NCI-H2081 treated with DMSO at 0.1 percent for 48 hours (cell line): ENCODE data around the gene BAHCC1.
"Not testable (repeated sequence)": the region's sequence is repeated elsewhere in the genome, so short reads cannot be mapped to it uniquely, and the experiment has no call there.

ENCODE experiments used
- DNase-seq: peaks from one replicate; lab custom pipeline; 2025; lab: John Stamatoyannopoulos, UW

BAHCC1 gene

GRCh38 chr17:81413497-81414135 lies 18.4 kb downstream of the BAHCC1 start:
- DNase-seq: no peak

GRCh38 chr17:81414756-81415516 lies 19.7 kb downstream of the BAHCC1 start:
- DNase-seq: no peak

- no peak for DNase-seq
Measured at GRCh38 chr17:81415681-81416080, 20.4 kb downstream of the BAHCC1 start.

GRCh38 chr17:81416612-81417011 lies 21.4 kb downstream of the BAHCC1 start:
- DNase-seq: no peak

- DNase-seq: no peak
Measured at GRCh38 chr17:81417049-81417878, 22.0 kb downstream of the BAHCC1 start.

GRCh38 chr17:81417879-81418709 lies 22.8 kb downstream of the BAHCC1 start:
- no peak for DNase-seq

GRCh38 chr17:81418710-81419318 lies 23.6 kb downstream of the BAHCC1 start:
- no peak for DNase-seq

- DNase-seq: no peak
Measured at GRCh38 chr17:81419319-81419885, 24.1 kb downstream of the BAHCC1 start.

GRCh38 chr17:81419886-81420768 lies 24.9 kb downstream of the BAHCC1 start:
- no peak for DNase-seq

GRCh38 chr17:81420769-81421462 lies 25.7 kb downstream of the BAHCC1 start:
- DNase-seq: no peak

GRCh38 chr17:81422776-81423697 lies 27.8 kb downstream of the BAHCC1 start:
- DNase-seq: no peak

- DNase-seq: no peak
Measured at GRCh38 chr17:81423698-81424071, 28.4 kb downstream of the BAHCC1 start.

- DNase-seq: no peak
Measured at GRCh38 chr17:81424151-81425017, 29.1 kb downstream of the BAHCC1 start.

- DNase-seq: not testable (repeated sequence)
Measured at GRCh38 chr17:81425041-81425440, 29.8 kb downstream of the BAHCC1 start.

GRCh38 chr17:81425716-81426392 lies 30.6 kb downstream of the BAHCC1 start:
- DNase-seq: not testable (repeated sequence)

GRCh38 chr17:81426393-81427172 lies 31.3 kb downstream of the BAHCC1 start:
- DNase-seq: no peak
